Measurements from ENCODE around the gene MRPS34.
A peak's percentile ranks its signal among the peaks of the same experiment; 100 is the strongest.
"Not testable (repeated sequence)": the region's sequence is repeated elsewhere in the genome, so short reads cannot be mapped to it uniquely, and the experiment has no call there.

Gene MRPS34

DNA sequence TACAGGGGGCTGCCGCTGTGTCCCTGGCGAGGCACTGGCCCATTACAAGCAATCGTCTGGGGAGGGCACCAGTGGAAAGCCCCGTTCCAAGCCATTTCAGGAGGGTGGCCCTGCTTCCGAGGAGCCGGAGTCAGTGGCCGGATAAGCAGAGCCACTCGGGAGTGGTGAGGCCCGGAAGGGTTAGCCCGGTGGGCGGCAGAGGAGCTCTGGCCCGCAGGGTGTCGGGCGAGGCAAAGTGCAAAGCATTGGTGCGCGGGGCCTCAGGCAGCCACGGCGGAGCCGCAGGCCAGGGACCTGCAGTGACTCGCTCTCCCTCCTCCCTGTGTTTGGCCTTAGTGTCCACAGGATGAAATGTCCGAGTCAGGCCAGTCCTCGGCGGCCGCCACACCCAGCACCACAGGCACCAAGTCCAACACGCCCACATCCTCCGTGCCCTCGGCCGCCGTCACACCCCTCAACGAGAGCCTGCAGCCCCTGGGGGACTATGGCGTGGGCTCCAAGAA lies 26.2 kb downstream of the MRPS34 start:
- peak; percentile 18 for DNase-seq

GRCh38 chr16:1745900-1746692 lies 26.8 kb downstream of the MRPS34 start:
- DNase-seq: peak; percentile 99

- DNase-seq: peak; percentile 93
These were observed 27.6 kb downstream of the MRPS34 start for GRCh38 chr16:1745181-1745899.

DNA sequence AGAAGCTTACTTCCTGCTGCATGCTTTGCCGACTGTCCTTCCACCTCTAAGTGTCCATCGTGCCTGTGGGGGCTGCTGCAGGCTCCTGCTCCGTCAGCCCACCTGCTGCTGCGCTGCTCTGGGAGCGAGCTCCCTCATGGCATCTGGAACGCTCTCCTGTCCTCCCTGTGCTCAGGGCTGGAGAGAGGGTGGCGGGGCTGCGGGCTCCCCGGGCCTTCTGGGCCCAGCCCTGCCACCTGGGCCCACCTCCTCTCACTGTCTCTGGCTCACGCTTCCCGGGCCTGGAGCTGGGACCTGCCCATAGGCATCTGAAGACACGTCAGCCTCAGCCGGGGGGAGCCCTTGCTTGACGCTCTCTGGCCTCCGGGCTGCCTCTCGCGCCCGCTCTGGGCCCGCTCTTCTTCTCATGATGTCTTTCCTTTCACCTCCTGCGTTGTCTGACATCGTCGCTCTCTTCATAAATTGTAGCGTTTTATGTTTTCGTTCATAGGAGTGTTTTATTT lies 28.5 kb downstream of the MRPS34 start:
- no peak for DNase-seq

GRCh38 chr16:1743376-1744337 lies 29.3 kb downstream of the MRPS34 start:
- peak; percentile 93 for DNase-seq

GRCh38 chr16:1741553-1742165 lies 31.3 kb downstream of the MRPS34 start:
- DNase-seq: no peak

DNA sequence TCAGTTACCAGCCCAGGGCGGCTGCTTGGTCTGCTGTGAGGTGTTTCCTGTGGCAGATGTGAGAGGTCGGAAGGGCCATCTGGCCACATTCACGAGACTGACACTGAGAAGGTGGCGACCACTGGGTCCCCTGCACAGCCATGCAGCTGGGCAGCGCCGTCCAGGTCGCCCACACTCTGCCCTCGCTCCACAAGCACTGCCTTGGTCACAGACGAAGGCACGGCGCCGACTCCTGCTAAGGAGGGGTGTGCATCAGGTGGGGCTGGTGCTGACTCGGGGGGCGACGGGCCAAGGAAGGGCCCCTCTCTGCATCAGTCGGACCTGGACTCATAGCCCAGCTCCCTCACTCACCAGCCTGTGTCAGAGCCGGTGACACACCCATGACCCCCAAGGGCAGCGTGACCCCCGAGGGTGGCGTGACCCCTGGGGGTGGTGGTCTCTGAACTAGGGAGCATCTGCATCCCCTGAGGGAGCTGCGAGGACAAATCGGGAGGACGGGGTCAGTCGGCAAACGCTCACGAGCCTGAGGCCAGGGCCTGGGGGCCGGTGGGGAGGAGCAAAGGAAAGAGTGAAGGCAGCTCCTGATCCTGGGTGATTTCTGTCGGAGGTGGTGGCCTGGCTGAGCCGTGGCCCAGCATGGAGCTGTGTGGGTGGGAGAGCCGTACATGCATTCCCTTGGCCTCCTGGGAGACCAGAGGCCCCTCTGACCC lies 32.0 kb downstream of the MRPS34 start:
- DNase-seq: no peak

GRCh38 chr16:1740234-1740633 lies 32.7 kb downstream of the MRPS34 start:
- no peak for DNase-seq

GRCh38 chr16:1734816-1735215 lies 38.1 kb downstream of the MRPS34 start:
- no peak for DNase-seq

GRCh38 chr16:1734123-1734522 lies 38.8 kb downstream of the MRPS34 start:
- no peak for DNase-seq

DNA sequence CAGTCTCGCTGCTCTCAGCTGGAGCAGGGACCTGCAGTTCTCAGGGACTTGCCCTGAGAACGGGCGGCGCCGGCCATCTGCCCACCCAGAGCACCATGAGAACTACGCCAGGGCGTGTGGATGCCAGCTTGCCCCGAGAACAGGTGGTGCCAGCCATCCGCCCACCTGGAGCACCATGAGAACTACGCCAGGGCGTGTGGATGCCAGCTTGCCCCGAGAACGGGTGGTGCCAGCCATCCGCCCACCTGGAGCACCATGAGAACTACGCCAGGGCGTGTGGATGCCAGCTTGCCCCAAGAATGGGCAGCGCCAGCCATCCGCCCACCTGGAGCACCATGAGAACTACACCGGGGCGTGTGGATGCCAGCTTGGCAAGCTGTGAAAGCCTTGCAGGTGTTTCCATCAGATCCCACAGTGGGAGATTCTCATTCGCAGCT lies 40.4 kb downstream of the MRPS34 start:
- DNase-seq: not testable (repeated sequence)

DNA sequence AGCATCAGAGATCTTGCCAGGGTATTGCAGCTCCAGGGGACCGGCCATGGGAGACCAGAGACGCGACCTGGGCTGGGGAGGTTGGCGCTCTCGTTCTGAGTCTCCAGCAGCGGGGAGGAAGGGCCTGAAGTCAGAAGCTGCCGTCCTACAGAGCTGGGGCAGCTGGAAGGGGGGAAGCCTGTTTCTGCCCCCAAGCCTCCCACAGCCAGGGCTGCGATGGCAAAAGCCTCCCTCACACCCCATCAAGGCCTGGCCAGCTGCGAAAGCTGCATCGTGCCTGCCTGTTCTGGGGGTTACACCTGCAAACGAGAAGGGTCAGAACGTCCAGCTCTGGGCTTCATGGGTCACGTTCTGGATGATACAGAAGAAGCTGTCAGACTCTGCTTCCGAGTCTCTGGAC lies 40.9 kb downstream of the MRPS34 start:
- DNase-seq: no peak

GRCh38 chr16:1731603-1732002 lies 41.3 kb downstream of the MRPS34 start:
- DNase-seq: no peak

DNA sequence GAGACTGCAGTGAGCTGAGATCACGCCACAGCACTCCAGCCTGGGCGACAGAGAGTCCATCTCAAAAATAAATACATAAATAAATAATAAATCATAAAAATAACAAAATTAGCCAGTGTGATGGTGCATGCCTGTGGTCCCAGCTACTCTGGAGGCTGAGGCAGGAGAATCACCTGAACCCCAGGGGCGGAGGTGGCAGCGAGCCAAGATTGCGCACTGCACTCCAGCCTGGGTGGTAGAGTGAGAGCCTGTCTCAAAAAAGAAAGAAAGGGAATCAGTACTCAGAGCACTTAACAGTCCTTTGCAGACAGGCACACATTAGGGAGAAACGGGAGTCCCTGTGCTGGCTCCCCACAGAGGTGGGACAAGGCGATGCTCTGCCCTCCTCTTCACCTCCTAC lies 41.9 kb downstream of the MRPS34 start:
- DNase-seq: no peak

GRCh38 chr16:1729445-1729844 lies 43.5 kb downstream of the MRPS34 start:
- no peak for DNase-seq

- no peak for DNase-seq
These were observed 43.9 kb downstream of the MRPS34 start for GRCh38 chr16:1729026-1729425.

GRCh38 chr16:1727651-1728624 lies 45.0 kb downstream of the MRPS34 start:
- no peak for DNase-seq

GRCh38 chr16:1726661-1727502 lies 46.1 kb downstream of the MRPS34 start:
- no peak for DNase-seq

- no peak for DNase-seq
These were observed 48.4 kb downstream of the MRPS34 start for GRCh38 chr16:1724491-1724890.

All from NCI-H226 (cell line).